IPS-18a (cell line): Measurements from ENCODE around the gene PLXND1.

Source experiments
- H3K27ac ChIP-seq: one replicate; pipeline ENCODE4 v1.5.1; 2013; ENCODE audit warnings: low read length
- H3K27me3 ChIP-seq: one replicate; pipeline ENCODE4 v1.6.1; 2013; ENCODE audit warnings: mild to moderate bottlenecking, low read length; ENCODE audit not compliant: control insufficient read depth, insufficient read depth
- H3K36me3 ChIP-seq: one replicate; pipeline ENCODE4 v1.6.1; 2013; ENCODE audit warnings: low read depth, low read length; ENCODE audit not compliant: control insufficient read depth
- H3K4me1 ChIP-seq: one replicate; pipeline ENCODE4 v1.6.1; 2013; ENCODE audit warnings: low read depth, low read length; ENCODE audit not compliant: control insufficient read depth
- H3K4me3 ChIP-seq: one replicate; pipeline ENCODE4 v1.5.1; 2013; ENCODE audit warnings: low read length
- H3K9ac ChIP-seq: one replicate; pipeline ENCODE4 v1.6.1; 2013; ENCODE audit warnings: mild to moderate bottlenecking, low read length, moderate library complexity
- H3K9me3 ChIP-seq: one replicate; pipeline ENCODE4 v1.6.1; 2013; ENCODE audit warnings: low read depth, low read length; ENCODE audit not compliant: control insufficient read depth

Gene PLXND1

DNA sequence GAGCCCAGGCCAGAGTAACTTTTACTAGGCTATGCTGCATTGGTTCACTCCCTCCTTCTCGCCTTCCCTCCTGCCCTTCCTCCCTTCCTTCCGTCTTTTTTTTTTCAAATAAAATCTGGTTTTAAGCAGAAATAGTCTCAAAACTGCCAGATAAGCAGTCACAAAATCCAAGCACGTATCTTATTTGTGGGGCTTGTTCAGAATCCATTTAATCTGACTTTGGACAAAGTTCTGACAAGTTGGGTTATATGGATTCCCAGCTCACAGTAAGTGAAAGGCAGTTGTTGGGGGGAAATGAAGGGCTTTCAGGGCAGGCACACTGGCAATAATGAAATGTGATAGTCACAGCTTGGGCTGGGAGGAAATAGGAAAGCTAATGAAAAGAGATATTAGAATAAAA, 32.0 kb upstream of the PLXND1 start:
- no peaks in the 10 kb centered on the region for H3K4me1 ChIP-seq
- no peak overlapping the region for H3K27ac ChIP-seq
- H3K27me3 ChIP-seq: no peaks in the 10 kb centered on the region
- no peaks in the 10 kb centered on the region for H3K9me3 ChIP-seq
- H3K4me3 ChIP-seq: no peak overlapping the region
- H3K9ac ChIP-seq: no peak overlapping the region
- no peaks in the 10 kb centered on the region for H3K36me3 ChIP-seq

DNA sequence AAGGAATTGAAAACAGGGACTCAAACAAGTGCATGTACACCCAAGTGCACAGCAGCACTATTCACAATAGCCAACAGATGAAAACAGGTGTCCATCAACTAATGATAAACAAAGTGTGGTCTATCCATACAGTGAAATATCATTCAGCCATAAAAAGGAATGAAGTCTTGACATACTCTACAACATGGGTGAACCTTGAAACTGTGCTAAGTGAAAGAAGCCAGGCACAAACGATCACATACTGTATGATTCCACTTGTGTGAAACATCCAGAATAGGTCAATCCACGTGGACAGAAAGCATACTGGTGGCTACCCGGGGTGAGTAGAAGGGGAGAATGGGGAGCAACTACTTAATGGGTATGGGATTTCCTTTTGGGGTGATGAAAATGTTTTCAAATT, 29.6 kb upstream of the PLXND1 start:
- Histone ChIP-seq H3K4me3 (no peak overlapping the region), H3K27ac (no peak overlapping the region), H3K4me1 (no peaks in the 10 kb centered on the region), H3K27me3 (no peaks in the 10 kb centered on the region), H3K36me3 (no peaks in the 10 kb centered on the region), H3K9me3 (no peaks in the 10 kb centered on the region), H3K9ac (no peak overlapping the region)

DNA sequence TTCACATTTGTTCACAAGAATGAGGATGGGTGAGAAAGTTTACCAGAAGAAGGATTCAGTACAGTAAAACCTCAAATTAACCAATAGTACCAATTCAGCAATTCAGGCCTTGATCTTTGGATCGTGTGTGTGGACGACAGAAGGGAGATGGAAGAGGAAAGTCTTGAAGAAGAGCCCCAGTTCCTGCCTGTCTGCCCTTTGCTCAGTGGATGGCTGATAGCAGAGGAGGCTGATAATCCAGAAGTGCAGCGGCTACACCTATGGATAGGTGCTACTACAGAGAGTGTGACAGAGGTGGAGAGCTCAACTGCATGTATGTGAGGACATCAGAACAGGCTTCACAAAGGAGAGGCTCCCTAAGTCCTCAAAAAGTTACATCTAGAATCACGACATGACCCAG, 29.2 kb upstream of the PLXND1 start:
- no peak overlapping the region for H3K9ac ChIP-seq
- no peak overlapping the region for H3K27ac ChIP-seq
- H3K36me3 ChIP-seq: no peaks in the 10 kb centered on the region
- H3K27me3 ChIP-seq: no peaks in the 10 kb centered on the region
- H3K4me3 ChIP-seq: no peak overlapping the region
- H3K9me3 ChIP-seq: no peaks in the 10 kb centered on the region
- no peaks in the 10 kb centered on the region for H3K4me1 ChIP-seq

DNA sequence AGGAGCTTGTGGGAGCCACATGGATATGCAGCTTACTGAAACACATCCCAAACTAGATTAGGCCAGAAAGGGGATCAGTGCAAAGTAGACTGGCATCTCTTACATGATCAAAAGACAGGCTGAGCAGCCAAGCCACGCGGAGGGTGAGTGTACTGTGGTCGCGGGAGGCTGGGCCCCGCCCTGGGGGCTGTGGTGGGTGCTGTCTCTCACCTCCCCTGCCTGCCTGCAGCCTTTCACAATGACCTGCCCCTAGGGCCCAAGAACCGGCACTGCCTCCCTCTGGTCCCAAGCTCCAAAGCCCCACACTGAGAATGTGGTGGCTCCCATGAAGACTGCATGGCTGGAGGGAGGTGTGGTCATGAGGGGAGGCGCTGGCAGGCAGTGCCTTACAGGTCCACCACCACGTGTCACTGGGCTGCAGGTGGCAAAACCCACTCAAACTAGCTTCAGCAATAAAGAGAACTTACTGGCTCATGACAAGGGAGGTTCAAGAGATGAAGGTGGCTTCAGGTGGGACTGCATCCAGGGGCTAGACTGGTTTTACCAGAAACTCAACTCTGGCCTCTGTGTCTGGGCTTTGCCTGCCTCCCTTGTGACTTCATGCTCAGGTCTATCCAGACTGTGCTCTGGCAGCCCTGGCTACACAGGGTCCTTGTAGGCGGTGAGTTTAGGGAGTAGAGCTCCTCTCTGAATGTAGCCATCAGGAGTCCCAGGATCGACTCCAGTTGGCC, 27.4 kb upstream of the PLXND1 start:
- Histone ChIP-seq H3K27me3 (no peaks in the 10 kb centered on the region), H3K9me3 (no peaks in the 10 kb centered on the region), H3K36me3 (no peaks in the 10 kb centered on the region), H3K9ac (no peak overlapping the region), H3K4me1 (no peaks in the 10 kb centered on the region), H3K4me3 (no peak overlapping the region), H3K27ac (no peak overlapping the region)

DNA sequence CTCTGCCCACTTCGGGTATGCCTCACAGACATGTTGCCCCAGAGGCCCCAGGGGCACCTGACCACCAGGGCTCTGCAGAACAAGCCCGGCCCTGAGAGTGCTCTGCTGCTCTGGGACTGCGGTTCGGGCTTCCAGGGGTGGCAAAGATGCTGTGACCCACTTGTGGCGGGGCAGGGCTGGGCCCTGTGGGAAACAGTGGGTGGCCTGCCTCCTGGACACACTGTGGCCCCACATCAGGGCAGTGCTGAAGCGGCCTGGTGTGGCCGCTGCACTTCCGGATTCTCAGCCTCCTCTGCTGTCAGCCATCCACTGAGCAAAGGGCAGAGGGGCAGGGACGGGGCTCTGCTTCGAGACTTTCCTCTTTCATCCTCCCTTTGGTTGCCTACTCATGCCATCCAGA, 26.5 kb upstream of the PLXND1 start:
- H3K4me3 ChIP-seq: no peak overlapping the region
- H3K9me3 ChIP-seq: no peaks in the 10 kb centered on the region
- H3K36me3 ChIP-seq: no peaks in the 10 kb centered on the region
- H3K27me3 ChIP-seq: no peaks in the 10 kb centered on the region
- no peaks in the 10 kb centered on the region for H3K4me1 ChIP-seq
- H3K9ac ChIP-seq: no peak overlapping the region
- no peak overlapping the region for H3K27ac ChIP-seq

DNA sequence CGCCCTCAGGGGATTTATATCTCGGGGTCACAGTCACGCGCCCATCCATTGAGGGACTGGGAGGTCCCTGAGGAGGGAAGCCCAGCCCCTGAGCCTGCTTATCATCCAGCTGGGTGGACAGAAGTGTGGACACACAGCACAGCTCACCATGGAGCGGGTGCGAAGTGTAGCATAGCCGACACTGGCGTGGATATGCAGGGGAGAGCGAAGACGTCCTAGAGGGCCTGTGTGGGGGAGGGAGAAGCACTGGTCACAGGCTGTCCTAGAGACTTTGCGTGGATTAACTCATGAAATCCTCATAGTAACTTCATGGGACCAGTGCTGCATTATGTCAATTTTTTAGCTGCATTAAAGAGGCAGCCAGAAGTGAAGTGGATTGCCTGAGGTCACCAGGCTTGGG, 26.1 kb upstream of the PLXND1 start:
- Histone ChIP-seq H3K9me3 (no peaks in the 10 kb centered on the region), H3K36me3 (no peaks in the 10 kb centered on the region), H3K4me3 (no peak overlapping the region), H3K4me1 (no peaks in the 10 kb centered on the region), H3K27me3 (no peaks in the 10 kb centered on the region), H3K9ac (no peak overlapping the region), H3K27ac (no peak overlapping the region)

DNA sequence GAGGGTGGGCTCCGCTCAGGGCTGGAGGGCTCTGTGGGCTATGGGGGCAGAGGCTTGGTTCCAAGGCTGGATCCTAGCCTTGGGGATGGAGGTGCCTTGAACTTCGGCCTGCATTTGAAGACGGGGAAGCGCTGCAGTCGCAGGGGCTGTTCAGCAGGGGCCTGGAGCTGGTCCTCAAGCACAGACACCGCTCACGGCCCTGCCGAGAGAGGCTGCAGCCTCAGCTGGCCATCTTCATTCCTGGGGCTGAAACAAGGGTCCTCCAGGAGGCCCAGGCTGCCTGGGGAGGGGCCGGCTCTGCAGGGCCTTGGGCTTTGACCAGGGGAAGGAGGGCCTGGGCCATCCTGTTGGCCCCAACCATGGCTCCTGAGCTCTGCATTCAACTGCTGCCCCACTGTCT, 25.6 kb upstream of the PLXND1 start:
- Histone ChIP-seq H3K27me3 (no peaks in the 10 kb centered on the region), H3K4me3 (no peak overlapping the region), H3K27ac (no peak overlapping the region), H3K36me3 (no peaks in the 10 kb centered on the region), H3K4me1 (no peaks in the 10 kb centered on the region), H3K9me3 (no peaks in the 10 kb centered on the region), H3K9ac (no peak overlapping the region)

DNA sequence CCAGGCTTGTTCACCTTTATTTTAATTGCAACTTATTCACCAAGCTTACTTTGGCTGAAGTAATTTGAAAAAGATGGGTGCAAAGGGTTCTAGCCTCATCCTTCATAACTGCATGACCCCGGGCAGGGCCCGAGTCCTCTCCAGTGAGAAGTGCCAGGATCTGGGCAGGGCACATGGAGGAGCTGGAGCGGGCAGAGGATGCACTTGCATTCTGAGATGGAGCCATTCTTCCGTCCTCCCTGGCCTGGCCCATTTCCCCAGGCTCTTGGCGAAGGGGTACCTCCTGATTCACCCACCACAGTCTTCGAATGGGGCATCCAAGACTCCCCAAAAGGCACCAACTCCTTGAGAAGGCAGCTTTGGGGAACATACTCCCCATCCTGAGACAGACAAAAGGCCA, 22.5 kb upstream of the PLXND1 start:
- H3K27ac ChIP-seq: no peak overlapping the region
- H3K36me3 ChIP-seq: no peaks in the 10 kb centered on the region
- peaks cover 11% of the 10 kb centered on the region for H3K4me1 ChIP-seq
- no peak overlapping the region for H3K9ac ChIP-seq
- H3K4me3 ChIP-seq: no peak overlapping the region
- no peaks in the 10 kb centered on the region for H3K27me3 ChIP-seq
- no peaks in the 10 kb centered on the region for H3K9me3 ChIP-seq

DNA sequence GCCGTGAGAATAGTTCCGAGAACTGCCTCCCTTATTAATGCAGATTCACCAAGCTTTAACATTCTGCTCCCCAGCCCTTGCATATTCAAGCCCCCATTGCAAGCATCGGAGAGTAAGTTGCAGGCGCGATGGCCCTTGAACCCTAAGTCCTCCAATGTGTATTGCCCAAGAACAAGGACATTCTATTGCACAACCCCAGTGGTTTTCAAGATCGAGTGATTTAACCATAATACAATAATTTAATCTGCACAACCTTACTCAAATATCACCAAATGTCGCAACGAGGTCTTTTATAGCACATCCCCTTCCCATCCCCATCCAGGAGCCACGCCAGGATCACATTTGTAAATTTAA, 21.7 kb upstream of the PLXND1 start:
- no peaks in the 10 kb centered on the region for H3K27me3 ChIP-seq
- peaks cover 11% of the 10 kb centered on the region for H3K4me1 ChIP-seq

DNA sequence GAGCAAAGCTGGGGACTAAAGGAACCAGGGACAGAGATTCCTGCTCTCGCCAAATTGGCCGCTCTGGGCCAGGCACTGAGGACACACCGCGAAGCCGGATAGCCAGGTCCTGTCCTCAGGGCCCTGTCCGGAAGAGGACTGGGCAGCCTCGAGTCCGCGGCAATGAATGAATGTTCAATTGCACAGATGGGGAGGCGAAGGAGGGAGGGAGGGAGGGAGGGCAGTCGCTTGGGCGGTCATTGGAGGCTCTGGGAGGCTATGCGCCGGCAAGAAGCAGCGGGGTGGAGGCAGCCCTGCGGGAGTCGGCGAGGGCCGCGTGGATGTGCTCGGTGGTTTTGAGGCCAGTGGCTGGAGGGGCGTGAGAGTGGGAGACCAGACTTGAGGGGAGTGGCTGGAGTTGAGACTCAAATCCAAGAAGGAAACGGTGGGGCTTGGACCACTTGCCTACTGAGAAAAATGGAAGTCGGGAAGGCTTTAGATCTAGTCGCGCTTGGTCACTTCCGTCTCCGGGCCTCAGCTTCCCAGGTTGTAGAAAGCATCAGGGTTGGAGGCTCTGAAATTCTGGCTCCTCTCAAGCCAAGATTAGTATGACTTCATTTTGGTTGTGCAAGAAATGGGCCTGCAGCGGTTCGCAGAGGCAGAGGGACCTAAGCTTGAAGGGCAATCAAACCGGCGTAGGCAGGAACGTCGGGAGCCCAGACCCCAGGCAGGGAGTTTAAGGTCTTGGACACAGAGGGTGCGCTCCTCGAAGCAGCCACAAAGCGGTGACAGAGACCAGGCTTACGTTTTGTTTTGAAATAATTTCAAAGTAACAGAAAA, 21.1 kb upstream of the PLXND1 start:
- H3K9me3 ChIP-seq: no peaks in the 10 kb centered on the region
- H3K9ac ChIP-seq: peak overlapping the region; percentile 78
- H3K36me3 ChIP-seq: no peaks in the 10 kb centered on the region
- H3K4me1 ChIP-seq: peaks cover 11% of the 10 kb centered on the region
- H3K27me3 ChIP-seq: no peaks in the 10 kb centered on the region
- H3K27ac ChIP-seq: peak overlapping the region; percentile 77
- peak overlapping the region; percentile 76 for H3K4me3 ChIP-seq

More for the DNA sequence above, 21.7 kb upstream of the PLXND1 start:
- peak overlapping the region; percentile 78 for H3K9ac ChIP-seq
- no peak overlapping the region for H3K27ac ChIP-seq
- peak overlapping the region; percentile 76 for H3K4me3 ChIP-seq
- H3K9me3 ChIP-seq: no peaks in the 10 kb centered on the region
- H3K36me3 ChIP-seq: no peaks in the 10 kb centered on the region

DNA sequence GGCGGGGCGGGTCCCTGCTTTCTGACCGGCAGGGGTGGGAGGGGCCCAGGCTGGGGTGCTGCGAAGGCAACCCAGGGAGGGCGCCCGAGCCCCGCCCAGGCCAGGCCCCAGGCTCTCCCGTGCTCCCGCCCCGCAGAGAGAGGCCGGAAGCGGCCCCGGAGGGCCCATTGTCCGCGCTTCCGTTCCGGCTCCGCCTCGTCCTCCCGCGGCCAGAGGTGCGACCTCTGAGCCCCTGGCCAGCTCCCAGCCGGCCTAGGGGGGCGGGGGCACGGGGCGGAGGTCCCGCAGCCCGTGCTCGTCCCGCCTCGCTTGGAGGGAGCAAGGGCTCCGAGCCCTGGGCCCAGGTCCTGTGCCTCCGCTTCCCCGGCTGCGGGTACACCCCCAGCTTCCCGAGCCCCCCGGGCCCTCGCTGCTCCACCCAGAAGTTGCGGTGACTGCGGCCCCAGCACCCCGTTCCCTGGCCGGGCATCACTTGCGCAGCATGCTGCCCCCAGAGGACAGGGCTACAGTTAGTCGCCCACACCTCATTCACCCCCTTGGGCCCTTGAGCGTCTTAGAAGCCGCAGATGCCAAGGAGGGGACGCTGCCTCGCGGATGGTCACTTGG, 20.4 kb upstream of the PLXND1 start:
- Histone ChIP-seq H3K27ac (peak overlapping the region; percentile 77), H3K9me3 (no peaks in the 10 kb centered on the region), H3K4me1 (peaks cover 11% of the 10 kb centered on the region), H3K4me3 (peak overlapping the region; percentile 76), H3K36me3 (no peaks in the 10 kb centered on the region), H3K27me3 (no peaks in the 10 kb centered on the region), H3K9ac (peak overlapping the region; percentile 78)
